ENCODE measurements around the gene IRAK1.

DNA sequence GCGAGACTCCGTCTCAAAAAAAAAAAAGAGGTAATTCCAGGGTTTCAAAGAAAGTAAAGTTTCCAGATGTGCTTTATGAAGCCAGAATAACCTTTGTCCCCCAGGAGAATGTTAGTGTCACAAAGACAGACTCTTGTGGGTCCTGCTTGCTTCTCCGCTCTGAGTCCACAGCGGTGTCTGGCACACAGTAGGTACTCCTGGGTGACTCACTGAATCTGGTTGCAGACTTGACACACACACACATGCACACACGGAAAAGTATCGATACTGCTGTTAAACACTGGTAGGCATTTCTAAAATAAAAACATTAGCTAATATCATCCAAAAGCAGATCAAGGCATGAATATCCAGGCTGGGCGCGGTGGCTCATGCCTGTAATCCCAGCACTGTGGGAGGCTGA is 24.2 kb downstream of the IRAK1 start:
- TF ChIP-seq, protein P1, sequence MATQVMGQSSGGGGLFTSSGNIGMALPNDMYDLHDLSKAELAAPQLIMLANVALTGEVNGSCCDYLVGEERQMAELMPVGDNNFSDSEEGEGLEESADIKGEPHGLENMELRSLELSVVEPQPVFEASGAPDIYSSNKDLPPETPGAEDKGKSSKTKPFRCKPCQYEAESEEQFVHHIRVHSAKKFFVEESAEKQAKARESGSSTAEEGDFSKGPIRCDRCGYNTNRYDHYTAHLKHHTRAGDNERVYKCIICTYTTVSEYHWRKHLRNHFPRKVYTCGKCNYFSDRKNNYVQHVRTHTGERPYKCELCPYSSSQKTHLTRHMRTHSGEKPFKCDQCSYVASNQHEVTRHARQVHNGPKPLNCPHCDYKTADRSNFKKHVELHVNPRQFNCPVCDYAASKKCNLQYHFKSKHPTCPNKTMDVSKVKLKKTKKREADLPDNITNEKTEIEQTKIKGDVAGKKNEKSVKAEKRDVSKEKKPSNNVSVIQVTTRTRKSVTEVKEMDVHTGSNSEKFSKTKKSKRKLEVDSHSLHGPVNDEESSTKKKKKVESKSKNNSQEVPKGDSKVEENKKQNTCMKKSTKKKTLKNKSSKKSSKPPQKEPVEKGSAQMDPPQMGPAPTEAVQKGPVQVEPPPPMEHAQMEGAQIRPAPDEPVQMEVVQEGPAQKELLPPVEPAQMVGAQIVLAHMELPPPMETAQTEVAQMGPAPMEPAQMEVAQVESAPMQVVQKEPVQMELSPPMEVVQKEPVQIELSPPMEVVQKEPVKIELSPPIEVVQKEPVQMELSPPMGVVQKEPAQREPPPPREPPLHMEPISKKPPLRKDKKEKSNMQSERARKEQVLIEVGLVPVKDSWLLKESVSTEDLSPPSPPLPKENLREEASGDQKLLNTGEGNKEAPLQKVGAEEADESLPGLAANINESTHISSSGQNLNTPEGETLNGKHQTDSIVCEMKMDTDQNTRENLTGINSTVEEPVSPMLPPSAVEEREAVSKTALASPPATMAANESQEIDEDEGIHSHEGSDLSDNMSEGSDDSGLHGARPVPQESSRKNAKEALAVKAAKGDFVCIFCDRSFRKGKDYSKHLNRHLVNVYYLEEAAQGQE (IDR thresholded peaks at IDR 0.05; ENCODE audit: insufficient read depth in 1 of 2, low read depth in 2 of 2, low read length in 1 of 2), result no peak
- TF ChIP-seq POLR2AphosphoS5 (IDR thresholded peaks at IDR 0.05; ENCODE audit: low read depth, low read length) (no peak), SIN3A (IDR thresholded peaks at IDR 0.05; ENCODE audit: borderline replicate concordance, insufficient read depth, low read depth, low read length) (no peak)

All from Panc1 (cell line).